GM21825 (cell line): ENCODE measurements around the gene EP400.
A peak's percentile ranks its signal among the peaks of the same experiment; 100 is the strongest.

Source experiments
- ATAC-seq: cut with Tn5 transposase; IDR thresholded peaks from one replicate; pipeline ENCODE4 v1.9.1; 2021; ENCODE audit warnings: mild to moderate bottlenecking, moderate library complexity; ENCODE audit not compliant: unreplicated experiment

The EP400 gene

GRCh38 chr12:132064631-132065030 lies 114.9 kb downstream of the EP400 start:
- no peak for ATAC-seq

- ATAC-seq: no peak
Measured at GRCh38 chr12:132065203-132065602, 115.5 kb downstream of the EP400 start.

GRCh38 chr12:132065609-132066344 lies 116.0 kb downstream of the EP400 start:
- ATAC-seq: no peak

GRCh38 chr12:132066345-132066685 lies 116.6 kb downstream of the EP400 start:
- ATAC-seq: no peak

- ATAC-seq: no peak
Measured at GRCh38 chr12:132066749-132067148, 117.0 kb downstream of the EP400 start.

- no peak for ATAC-seq
Measured at GRCh38 chr12:132067182-132067581, 117.4 kb downstream of the EP400 start.

GRCh38 chr12:132068250-132068649 lies 118.5 kb downstream of the EP400 start:
- no peak for ATAC-seq

- no peak for ATAC-seq
Measured at GRCh38 chr12:132069336-132069985, 119.7 kb downstream of the EP400 start.

GRCh38 chr12:132070298-132070697 lies 120.6 kb downstream of the EP400 start:
- no peak for ATAC-seq

GRCh38 chr12:132071040-132071810 lies 121.5 kb downstream of the EP400 start:
- peak; percentile 72 for ATAC-seq

GRCh38 chr12:132071830-132072384 lies 122.2 kb downstream of the EP400 start:
- peak; percentile 6 for ATAC-seq

- ATAC-seq: no peak
Measured at GRCh38 chr12:132074216-132074615, 124.5 kb downstream of the EP400 start.

GRCh38 chr12:132075026-132075713 lies 125.4 kb downstream of the EP400 start:
- ATAC-seq: no peak

- ATAC-seq: no peak
Measured at GRCh38 chr12:132075714-132076553, 126.2 kb downstream of the EP400 start.

- no peak for ATAC-seq
Measured at GRCh38 chr12:132076711-132077110, 127.0 kb downstream of the EP400 start.

- no peak for ATAC-seq
Measured at GRCh38 chr12:132077322-132078100, 127.8 kb downstream of the EP400 start.

GRCh38 chr12:132078190-132078589 lies 128.4 kb downstream of the EP400 start:
- no peak for ATAC-seq

- ATAC-seq: no peak
Measured at GRCh38 chr12:132079200-132079599, 129.5 kb downstream of the EP400 start.

- ATAC-seq: no peak
Measured at GRCh38 chr12:132079695-132080094, 130.0 kb downstream of the EP400 start.
